Adrenal gland (tissue), 12 donors: ENCODE measurements around the gene SLC35A1. TPM values are rescaled to one million over a fixed set of nuclear protein-coding genes. Genes with fewer than 3 reads are reported as not detected.

Experiments used
- DNase-seq, 7 donors: peaks; one replicate each; pipeline ENCODE4 v3.0.0-alpha.2; 2019 to 2020
- H3K27ac ChIP-seq, 5 donors: fragments of 200-600 bp; sonication (generic) in 4 of 5; 1 replicate in 3 of 5; 2 replicates in 2 of 5; pipeline versions ENCODE4 v1.5.1 to v1.8.0; 2016 to 2020; ENCODE audit warnings: mild to moderate bottlenecking in 1 of 5
- H3K27me3 ChIP-seq: fragments of 200-600 bp; 2 replicates; pipeline ENCODE4 v1.8.0; 2021
- H3K36me3 ChIP-seq, 2 donors: fragments of 200-600 bp; replicated peaks in 1 of 2; 1 replicate in 1 of 2; 2 replicates in 1 of 2; pipeline versions ENCODE4 v1.5.1 to v1.8.0; 2018 to 2022
- H3K4me1 ChIP-seq, 2 donors: fragments of 200-600 bp; replicated peaks in 1 of 2; 1 replicate in 1 of 2; 2 replicates in 1 of 2; pipeline versions ENCODE4 v1.5.1 to v1.8.0; 2018 to 2021
- H3K4me3 ChIP-seq, 4 donors: fragments of 200-600 bp; sonication (generic) in 3 of 4; one replicate each; pipeline ENCODE4 v1.5.1; 2016 to 2018
- H3K9me3 ChIP-seq, 3 donors: fragments of 200-600 bp; sonication (generic) in 1 of 3; replicated peaks in 1 of 3; 1 replicate in 2 of 3; 2 replicates in 1 of 3; pipeline versions ENCODE4 v1.5.1 to v1.8.0; 2016 to 2021
- POLR2A ChIP-seq, 2 donors: fragments of 450-650 bp; IDR thresholded peaks; one replicate each; pipeline ENCODE4 v1.6.1; 2017; ENCODE audit warnings: antibody characterized with exemption in 2 of 2, mild to moderate bottlenecking in 2 of 2, moderate library complexity in 1 of 2
- WGBS, 4 donors: extraction: QIAGEN DNeasy Blood & Tissue Kit in 2 of 4; methylation state at CpG; one replicate each; pipeline versions ENCODE4 v1.1.5 to v1.1.7; 2013 to 2017; 5-methylcytosine and 5-hydroxymethylcytosine counted together
- intact Hi-C, 2 donors: fragments of 100-400 bp; cut with DNase I; formaldehyde crosslinking; loops; one replicate each; pipeline versions ENCODE4 v1.14.1 to v1.15.0; 2022 to 2023
- polyA plus RNA-seq, 3 donors: library from polyadenylated mRNA; stranded (reverse); fragments of 200-250 nt in 2 of 3; fragments of 350-450 nt in 1 of 3; fragmentation: Illumina TruSeq in 1 of 3; extraction: RNeasy Lipid Tissue Mini Kit (QIAGEN cat#74804) in 1 of 3; gene quantifications; one replicate each; pipeline ENCODE4 v1.2.3, GENCODE V29; 2013 to 2014
- total RNA-seq, 9 donors: library from RNA; depleted of rRNA in 4 of 9; stranded (reverse); fragments of >200 nt in 4 of 9; fragments of 120-200 nt in 1 of 9; fragmentation: NEBNext Ultra II Directional in 1 of 9; extraction: Animal tissue kit (Norgen Biotek cat#: 25700) in 1 of 9; gene quantifications; one replicate each; pipeline versions ENCODE4 v1.1.0 to v1.2.4, GENCODE V29; 2013 to 2023
- TF ChIP-seq, protein P1 (sequence below), 6 experiments: fragments of 450-650 bp in 4 of 6; fragments of 200-600 bp in 2 of 6; sonication (generic) in 1 of 6; IDR thresholded peaks; 1 replicate in 5 of 6; 2 replicates in 1 of 6; pipeline versions ENCODE4 v1.5.1 to v1.8.0; 2016 to 2021; ENCODE audit warnings: antibody characterized with exemption in 6 of 6, mild to moderate bottlenecking in 2 of 6, moderate library complexity in 1 of 6
- donor health status: healthy with polysubstance abuse.
- donor health status: Bipolar disorder and iron deficiency.
- donor health status: DM: yes; HTN: yes; CAD: no.
- donor health status: DM: no; HTN: no; CAD: no.
- donor health status: DM: no; HTN: no; CAD: no.
- donor health status: DM: yes; HTN: yes; CAD: no.

SLC35A1 gene
- total and polyA plus RNA-seq, 12 donors, result 19.9 to 41.0 (median 29.3) TPM

- Histone ChIP-seq H3K9me3 (no peaks in the 10 kb centered on the region), H3K27me3 (no peaks in the 10 kb centered on the region), H3K36me3 (no peaks in the 10 kb centered on the region), H3K27ac (no peak overlapping the region), H3K4me1 (no peaks in the 10 kb centered on the region), H3K4me3 (no peak overlapping the region)
- intact Hi-C loops, result no loop called here
- no peak for TF ChIP-seq POLR2A (IDR thresholded peaks at IDR 0.05)
- TF ChIP-seq, protein P1, sequence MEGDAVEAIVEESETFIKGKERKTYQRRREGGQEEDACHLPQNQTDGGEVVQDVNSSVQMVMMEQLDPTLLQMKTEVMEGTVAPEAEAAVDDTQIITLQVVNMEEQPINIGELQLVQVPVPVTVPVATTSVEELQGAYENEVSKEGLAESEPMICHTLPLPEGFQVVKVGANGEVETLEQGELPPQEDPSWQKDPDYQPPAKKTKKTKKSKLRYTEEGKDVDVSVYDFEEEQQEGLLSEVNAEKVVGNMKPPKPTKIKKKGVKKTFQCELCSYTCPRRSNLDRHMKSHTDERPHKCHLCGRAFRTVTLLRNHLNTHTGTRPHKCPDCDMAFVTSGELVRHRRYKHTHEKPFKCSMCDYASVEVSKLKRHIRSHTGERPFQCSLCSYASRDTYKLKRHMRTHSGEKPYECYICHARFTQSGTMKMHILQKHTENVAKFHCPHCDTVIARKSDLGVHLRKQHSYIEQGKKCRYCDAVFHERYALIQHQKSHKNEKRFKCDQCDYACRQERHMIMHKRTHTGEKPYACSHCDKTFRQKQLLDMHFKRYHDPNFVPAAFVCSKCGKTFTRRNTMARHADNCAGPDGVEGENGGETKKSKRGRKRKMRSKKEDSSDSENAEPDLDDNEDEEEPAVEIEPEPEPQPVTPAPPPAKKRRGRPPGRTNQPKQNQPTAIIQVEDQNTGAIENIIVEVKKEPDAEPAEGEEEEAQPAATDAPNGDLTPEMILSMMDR (IDR thresholded peaks at IDR 0.05), result no peak
- DNase-seq, result no peak
- 83 to 91% (median 85%) methylated on average over 5 of the region's 5 CpGs for WGBS, 4 donors
These were observed 41.5 kb upstream of the SLC35A1 start for GRCh38 chr6:87431263-87431662.

DNA sequence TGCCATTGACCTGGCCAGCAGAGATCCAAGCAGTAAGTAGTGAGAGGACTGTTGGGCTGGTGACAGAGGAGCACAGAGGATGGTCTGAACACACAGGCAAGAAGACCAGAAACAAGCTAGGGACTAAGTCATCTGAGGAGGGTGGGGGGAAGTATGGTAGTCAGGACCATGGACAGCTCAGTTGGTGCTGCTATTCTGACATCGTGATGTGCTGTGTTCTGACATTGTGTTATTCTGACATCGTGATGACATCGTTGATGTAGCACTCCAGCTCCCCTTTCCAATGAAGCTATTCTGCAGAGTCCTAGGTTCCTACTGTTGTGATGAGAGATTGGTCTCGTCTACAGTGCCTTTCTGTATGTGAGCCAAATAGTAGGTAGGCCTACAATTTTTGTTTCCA is 36.3 kb upstream of the SLC35A1 start:
- Histone ChIP-seq H3K9me3 (no peaks in the 10 kb centered on the region), H3K4me3 (no peak overlapping the region), H3K36me3 (no peaks in the 10 kb centered on the region), H3K4me1 (no peaks in the 10 kb centered on the region), H3K27me3 (no peaks in the 10 kb centered on the region), H3K27ac (no peak overlapping the region)
- intact Hi-C loops, result no loop called here
- TF ChIP-seq, protein P1 (IDR thresholded peaks at IDR 0.05), result no peak
- TF ChIP-seq POLR2A (IDR thresholded peaks at IDR 0.05), result no peak
- WGBS, 4 donors, result 10 to 19% (median 14%) methylated on average over 4 of the region's 4 CpGs
- DNase-seq, result peak; percentile 33 to 66 (median 54)

DNA sequence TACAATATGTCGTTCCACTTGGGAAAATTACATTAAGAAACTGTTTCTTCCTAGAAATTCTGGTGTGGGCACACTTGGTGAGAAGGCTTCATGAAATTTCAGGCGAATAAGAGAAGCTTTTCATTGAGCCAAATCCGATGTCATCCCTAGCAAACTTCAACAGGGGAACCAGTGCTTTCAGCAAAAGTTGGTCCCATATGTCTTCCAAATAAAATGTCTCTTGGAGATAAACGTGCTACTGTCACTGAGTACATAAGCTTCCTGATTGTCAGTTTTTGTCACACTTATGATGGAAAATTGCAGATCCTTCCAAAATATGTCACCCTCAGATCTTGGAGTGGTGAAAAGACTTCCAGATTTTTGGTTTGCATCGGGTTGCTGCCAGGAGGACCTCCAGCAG is 31.1 kb upstream of the SLC35A1 start:
- no peak for DNase-seq
- intact Hi-C loops, result no loop called here
- Histone ChIP-seq H3K27me3 (no peaks in the 10 kb centered on the region), H3K27ac (no peak overlapping the region), H3K4me3 (no peak overlapping the region), H3K9me3 (no peaks in the 10 kb centered on the region), H3K36me3 (no peaks in the 10 kb centered on the region), H3K4me1 (no peaks in the 10 kb centered on the region)
- 75 to 83% (median 80%) methylated on average over 5 of the region's 5 CpGs for WGBS, 4 donors
- TF ChIP-seq, protein P1 (IDR thresholded peaks at IDR 0.05), result no peak
- no peak for TF ChIP-seq POLR2A (IDR thresholded peaks at IDR 0.05)

GRCh38 chr6:87444362-87444761 is 28.4 kb upstream of the SLC35A1 start:
- Histone ChIP-seq H3K9me3 (no peaks in the 10 kb centered on the region), H3K27ac (no peak overlapping the region), H3K27me3 (no peaks in the 10 kb centered on the region), H3K36me3 (no peaks in the 10 kb centered on the region), H3K4me3 (no peak overlapping the region), H3K4me1 (no peaks in the 10 kb centered on the region)
- 90 to 98% (median 93%) methylated on average over 2 of the region's 2 CpGs for WGBS, 4 donors
- no peak for TF ChIP-seq POLR2A (IDR thresholded peaks at IDR 0.05)
- TF ChIP-seq, protein P1 (IDR thresholded peaks at IDR 0.05), result no peak
- intact Hi-C loops, result no loop called here
- no peak for DNase-seq
